Astrocyte (in vitro differentiated cells and primary cell): ENCODE measurements around the gene PCYT1A. TPM values are rescaled to one million over a fixed set of nuclear protein-coding genes. Genes with fewer than 3 reads are reported as not detected.

Experiments
- DNase-seq: peaks from one replicate; pipeline ENCODE4 v3.0.0-alpha.2; 2010; ENCODE audit warnings: low read depth
- FAIRE-seq: peaks from 2 replicates; lab custom pipeline; 2011; peaks lifted over from hg19 to GRCh38; lab: Jason Lieb, UNC
- H2AFZ ChIP-seq: 2 replicates; pipeline ENCODE4 v1.6.0; 2012; ENCODE audit warnings: low read depth, low read length, inconsistent platforms
- H3K27ac ChIP-seq: 2 replicates; pipeline ENCODE4 v1.5.1; 2011; ENCODE audit warnings: low read depth, low read length, inconsistent platforms
- H3K27me3 ChIP-seq: 2 replicates; pipeline ENCODE4 v1.6.0; 2011; ENCODE audit warnings: low read length, inconsistent platforms; ENCODE audit not compliant: insufficient read depth
- H3K36me3 ChIP-seq: 2 replicates; pipeline ENCODE4 v1.5.1; 2011; ENCODE audit warnings: low read length, inconsistent platforms; ENCODE audit not compliant: insufficient read depth
- H3K4me1 ChIP-seq: 2 replicates; pipeline ENCODE4 v1.5.1; 2011; ENCODE audit warnings: low read length, inconsistent platforms; ENCODE audit not compliant: insufficient read depth
- H3K4me2 ChIP-seq: 2 replicates; pipeline ENCODE4 v1.6.0; 2012; ENCODE audit warnings: low read length, inconsistent platforms
- H3K4me3 ChIP-seq: 2 replicates; pipeline ENCODE4 v1.5.1; 2011; ENCODE audit warnings: low read depth, mild to moderate bottlenecking, low read length, inconsistent platforms; ENCODE audit not compliant: insufficient read depth
- H3K79me2 ChIP-seq: 2 replicates; pipeline ENCODE4 v1.6.0; 2012; ENCODE audit warnings: mild to moderate bottlenecking, low read length, inconsistent platforms; ENCODE audit not compliant: insufficient read depth
- H3K9ac ChIP-seq: 2 replicates; pipeline ENCODE4 v1.6.0; 2012; ENCODE audit warnings: mild to moderate bottlenecking, low read length, inconsistent platforms
- H3K9me3 ChIP-seq: 2 replicates; pipeline ENCODE4 v1.5.1; 2012; ENCODE audit warnings: low read depth, mild to moderate bottlenecking, low read length, inconsistent platforms; ENCODE audit not compliant: insufficient read depth
- H4K20me1 ChIP-seq: 2 replicates; pipeline ENCODE4 v1.6.0; 2012; ENCODE audit warnings: low read length, inconsistent platforms; ENCODE audit not compliant: insufficient read depth
- H3K27ac Mint-ChIP-seq: one replicate; pipeline ENCODE4 v1.8.0; 2021; ENCODE audit warnings: mild to moderate bottlenecking, mixed read lengths; ENCODE audit not compliant: unreplicated experiment
- H3K27me3 Mint-ChIP-seq: one replicate; pipeline ENCODE4 v1.8.0; 2021; ENCODE audit warnings: low read depth, mixed read lengths; ENCODE audit not compliant: unreplicated experiment
- H3K36me3 Mint-ChIP-seq: one replicate; pipeline ENCODE4 v1.8.0; 2021; ENCODE audit warnings: low read depth, mixed read lengths; ENCODE audit not compliant: unreplicated experiment
- H3K4me1 Mint-ChIP-seq: one replicate; pipeline ENCODE4 v1.8.0; 2021; ENCODE audit warnings: low read depth, mixed read lengths; ENCODE audit not compliant: unreplicated experiment
- H3K4me3 Mint-ChIP-seq: one replicate; pipeline ENCODE4 v1.8.0; 2021; ENCODE audit warnings: mild to moderate bottlenecking, moderate library complexity, mixed read lengths; ENCODE audit not compliant: unreplicated experiment
- H3K9me3 Mint-ChIP-seq: one replicate; pipeline ENCODE4 v1.8.0; 2021; ENCODE audit warnings: mild to moderate bottlenecking, mixed read lengths; ENCODE audit not compliant: unreplicated experiment
- CTCF ChIP-seq: IDR thresholded peaks from 2 replicates; pipeline ENCODE4 v1.5.1; 2011; ENCODE audit warnings: low read depth, mild to moderate bottlenecking, inconsistent platforms, low read length, moderate library complexity; ENCODE audit not compliant: insufficient read depth
- EZH2 ChIP-seq: IDR thresholded peaks from 2 replicates; pipeline ENCODE4 v1.6.1; 2012; ENCODE audit warnings: mild to moderate bottlenecking, low read length, inconsistent platforms; ENCODE audit not compliant: insufficient read depth
- total RNA-seq: library from RNA; stranded (reverse); gene quantifications from 2 replicates; pipeline ENCODE4 v1.2.1, GENCODE V29; 2021

The PCYT1A gene
- total RNA-seq, 1 donor from 2014 or later = 92.6 TPM

GRCh38 chr3:196217307-196218154, 70.0 kb downstream of the PCYT1A start:
- Mint-ChIP-seq H3K4me3 (no peak overlapping the region), H3K27me3 (peaks cover 12% of the 10 kb centered on the region), H3K36me3 (peaks cover 5% of the 10 kb centered on the region), H3K9me3 (no peaks in the 10 kb centered on the region), H3K27ac (no peak overlapping the region), H3K4me1 (peaks cover 5% of the 10 kb centered on the region)
- H3K27me3 ChIP-seq = no peaks in the 10 kb centered on the region
- DNase-seq (no peak), FAIRE-seq (no peak)
- H3K9me3 ChIP-seq = no peaks in the 10 kb centered on the region
- H2AFZ ChIP-seq = no peak overlapping the region
- H3K27ac ChIP-seq = no peak overlapping the region
- no peaks in the 10 kb centered on the region for H3K36me3 ChIP-seq
- H3K79me2 ChIP-seq = no peaks in the 10 kb centered on the region
- TF ChIP-seq CTCF (no peak), EZH2 (no peak)
- H3K4me1 ChIP-seq = peaks cover 9% of the 10 kb centered on the region
- H3K9ac ChIP-seq = no peak overlapping the region
- H3K4me2 ChIP-seq = no peak overlapping the region
- no peaks in the 10 kb centered on the region for H4K20me1 ChIP-seq
- no peak overlapping the region for H3K4me3 ChIP-seq

- DNase-seq (no peak), FAIRE-seq (no peak)
- peaks cover 5% of the 10 kb centered on the region for H3K4me1 Mint-ChIP-seq
- Histone ChIP-seq H4K20me1 (no peaks in the 10 kb centered on the region), H3K9me3 (no peaks in the 10 kb centered on the region), H3K79me2 (no peaks in the 10 kb centered on the region), H3K4me3 (no peak overlapping the region), H3K9ac (no peak overlapping the region), H3K4me2 (no peak overlapping the region), H2AFZ (no peak overlapping the region), H3K36me3 (no peaks in the 10 kb centered on the region), H3K27me3 (no peaks in the 10 kb centered on the region), H3K27ac (no peak overlapping the region), H3K4me1 (peaks cover 9% of the 10 kb centered on the region)
- H3K9me3 Mint-ChIP-seq = no peaks in the 10 kb centered on the region
- no peak overlapping the region for H3K27ac Mint-ChIP-seq
- peaks cover 12% of the 10 kb centered on the region for H3K27me3 Mint-ChIP-seq
- TF ChIP-seq CTCF = no peak
- TF ChIP-seq EZH2 = no peak
- H3K4me3 Mint-ChIP-seq = no peak overlapping the region
- peaks cover 5% of the 10 kb centered on the region for H3K36me3 Mint-ChIP-seq
Observed at GRCh38 chr3:196216681-196217211, 70.8 kb downstream of the PCYT1A start.

- no peaks in the 10 kb centered on the region for H4K20me1 ChIP-seq
- H2AFZ ChIP-seq = no peak within 1 kb of the TSS
- peaks cover 9% of the 10 kb centered on the region for H3K4me1 ChIP-seq
- Mint-ChIP-seq H3K4me1 (peaks cover 5% of the 10 kb centered on the region), H3K27me3 (peaks cover 12% of the 10 kb centered on the region), H3K36me3 (peaks cover 5% of the 10 kb centered on the region), H3K4me3 (no peak within 1 kb of the TSS), H3K9me3 (no peaks in the 10 kb centered on the region), H3K27ac (no peak within 1 kb of the TSS)
- H3K4me3 ChIP-seq = no peak within 1 kb of the TSS
- H3K27ac ChIP-seq = no peak within 1 kb of the TSS
- TF ChIP-seq EZH2 (no peak), CTCF (no peak)
- H3K4me2 ChIP-seq = no peak within 1 kb of the TSS
- H3K9ac ChIP-seq = no peak within 1 kb of the TSS
- no peaks in the 10 kb centered on the region for H3K27me3 ChIP-seq
- H3K79me2 ChIP-seq = no peaks in the 10 kb centered on the region
- no peaks in the 10 kb centered on the region for H3K36me3 ChIP-seq
- DNase-seq = no peak
- H3K9me3 ChIP-seq = no peaks in the 10 kb centered on the region
- no peak for FAIRE-seq
Observed at GRCh38 chr3:196216089-196216564, 71.4 kb downstream of the PCYT1A start, which contains the start of gene SLC51A. Gene SLC51A (plus strand): TSS chr3:196216534. CDS start chr3:196216713, 179 bp downstream.
